ENCODE measurements around the gene IL20. TPM values are rescaled to one million over a fixed set of nuclear protein-coding genes. Genes with fewer than 3 reads are reported as not detected.

IL20 gene
- total and polyA plus RNA-seq, 8 donors, result not detected

DNA sequence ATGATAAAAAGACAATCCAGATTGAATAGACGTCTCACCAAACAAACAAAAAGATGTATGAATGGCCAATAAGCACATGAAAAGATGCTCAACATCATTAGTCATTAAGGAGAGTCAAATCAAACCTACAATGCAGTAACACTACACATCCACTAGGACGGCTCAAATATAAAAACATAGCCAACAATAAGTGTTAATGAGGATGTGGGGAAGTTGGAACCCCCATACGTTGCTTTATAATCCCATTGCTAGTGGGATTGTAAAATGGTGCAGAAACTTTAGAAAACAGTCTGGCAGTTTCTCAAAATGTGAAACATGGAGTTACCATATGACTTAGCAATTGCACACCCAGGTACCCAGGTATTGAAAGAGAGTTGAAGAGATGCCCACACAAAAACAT is 17.1 kb downstream of the IL20 start:
- intact Hi-C loops (cut with DNase I), result no loop called here
- TF ChIP-seq CTCF (IDR thresholded peaks at IDR 0.05), result no peak
- H3K27me3 ChIP-seq, result no peaks in the 10 kb centered on the region
- no peaks in the 10 kb centered on the region for H3K36me3 ChIP-seq
- H3K4me1 ChIP-seq, result no peaks in the 10 kb centered on the region
- ATAC-seq (no peak), DNase-seq (no peak)
- H3K9me3 ChIP-seq, result peaks cover 0 to 14% of the 10 kb centered on the region in 2 donors
- no peak overlapping the region for H3K4me3 ChIP-seq
- no peak overlapping the region for H3K27ac ChIP-seq

GRCh38 chr1:206883160-206883559 is 17.7 kb downstream of the IL20 start:
- no peak for ATAC-seq
- peaks cover 0 to 8% of the 10 kb centered on the region in 2 donors for H3K9me3 ChIP-seq
- H3K4me3 ChIP-seq, result no peak overlapping the region
- no peak overlapping the region for H3K27ac ChIP-seq
- intact Hi-C loops (cut with DNase I), result no loop called here
- H3K27me3 ChIP-seq, result no peaks in the 10 kb centered on the region
- DNase-seq, result no peak
- no peaks in the 10 kb centered on the region for H3K4me1 ChIP-seq
- H3K36me3 ChIP-seq, result no peaks in the 10 kb centered on the region
- TF ChIP-seq CTCF (IDR thresholded peaks at IDR 0.05), result no peak

DNA sequence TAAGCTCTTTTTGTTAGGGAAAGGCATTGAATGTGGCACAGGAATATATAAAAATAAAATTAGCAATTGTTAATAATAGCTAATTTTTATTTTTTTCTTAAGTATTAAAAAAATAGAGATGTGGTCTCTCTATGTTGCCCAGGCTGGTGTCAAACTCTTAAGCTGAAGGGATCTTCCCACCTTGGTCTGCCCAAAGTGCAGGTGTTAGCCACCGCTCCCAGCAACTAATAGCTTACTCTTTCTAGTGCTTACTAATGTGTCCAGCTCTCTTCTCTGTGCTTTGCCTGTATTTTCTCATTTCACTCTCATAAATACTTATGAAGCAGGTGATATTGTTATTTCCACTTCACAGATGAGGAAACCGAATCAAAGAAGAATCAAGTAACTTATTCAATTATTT is 18.5 kb downstream of the IL20 start:
- intact Hi-C loops (cut with DNase I), result no loop called here
- Histone ChIP-seq H3K4me3 (no peak overlapping the region), H3K4me1 (no peaks in the 10 kb centered on the region), H3K9me3 (peaks cover 0 to under 1% of the 10 kb centered on the region in 2 donors), H3K36me3 (no peaks in the 10 kb centered on the region), H3K27ac (no peak overlapping the region), H3K27me3 (no peaks in the 10 kb centered on the region)
- no peak for TF ChIP-seq CTCF (IDR thresholded peaks at IDR 0.05)
- no peak for ATAC-seq
- DNase-seq, result no peak

GRCh38 chr1:206885341-206886060 is 20.1 kb downstream of the IL20 start:
- H3K27me3 ChIP-seq, result no peaks in the 10 kb centered on the region
- no peaks in the 10 kb centered on the region for H3K9me3 ChIP-seq
- peaks cover 3 to 5% of the 10 kb centered on the region in 2 donors for H3K4me1 ChIP-seq
- intact Hi-C loops (cut with DNase I), result no loop called here
- no peak overlapping the region for H3K4me3 ChIP-seq
- H3K27ac ChIP-seq, result no peak overlapping the region
- no peak for TF ChIP-seq CTCF (IDR thresholded peaks at IDR 0.05)
- H3K36me3 ChIP-seq, result no peaks in the 10 kb centered on the region
- DNase-seq, result no peak
- ATAC-seq, result no peak

- DNase-seq, result no peak
- intact Hi-C loops (cut with DNase I), result no loop called here
- no peaks in the 10 kb centered on the region for H3K36me3 ChIP-seq
- no peak for TF ChIP-seq CTCF (IDR thresholded peaks at IDR 0.05)
- H3K4me1 ChIP-seq, result peaks cover 5 to 15% of the 10 kb centered on the region in 2 donors
- no peaks in the 10 kb centered on the region for H3K27me3 ChIP-seq
- H3K27ac ChIP-seq, result no peak overlapping the region
- H3K9me3 ChIP-seq, result no peaks in the 10 kb centered on the region
- ATAC-seq, result no peak
- H3K4me3 ChIP-seq, result no peak overlapping the region
Measured at GRCh38 chr1:206886831-206887230, 21.4 kb downstream of the IL20 start.

All from left lung (tissue), 10 donors.